Measurements from ENCODE around the gene CSTA. TPM values are rescaled to one million over a fixed set of nuclear protein-coding genes. Genes with fewer than 3 reads are reported as not detected.

The CSTA gene
- total RNA-seq, result 0.44 TPM in 1 of 2 replicates, not detected in the other

GRCh38 chr3:122324871-122325323 lies at the start of gene CSTA:
CSTA (plus strand) TSS chr3:122325248; CDS start chr3:122325293, 45 bp downstream.

GRCh38 chr3:122382888-122383666 lies 58.0 kb downstream of the CSTA start, which contains the start of gene MIX23:
MIX23 (minus strand) TSS chr3:122383231; CDS start chr3:122383224, 7 bp downstream.

GRCh38 chr3:122383771-122384697 lies 59.0 kb downstream of the CSTA start, which contains the start of gene FAM162A:
FAM162A (plus strand) TSS chr3:122384182; CDS start chr3:122384266, 84 bp downstream.

Other genes starting within 250 kb of the CSTA start
- gene CASR, start 141.6 kb upstream of the CSTA start, total RNA-seq, result not detected in 2 replicates
- 17.3 and 27.3 TPM in 2 replicates for gene MIX23, start 58.0 kb downstream of the CSTA start, total RNA-seq
- 4.3 and 5.5 TPM in 2 replicates for gene FAM162A, start 58.9 kb downstream of the CSTA start, total RNA-seq
- gene WDR5B, start 90.8 kb downstream of the CSTA start, total RNA-seq, result 4.6 and 6.6 TPM in 2 replicates
- gene KPNA1, start 189.7 kb downstream of the CSTA start, total RNA-seq, result 36.1 and 44.2 TPM in 2 replicates
- gene PARP9, start 239.1 kb downstream of the CSTA start, total RNA-seq, result 12.5 and 20.5 TPM in 2 replicates
- 21.7 and 29.2 TPM in 2 replicates for gene DTX3L, start 239.1 kb downstream of the CSTA start, total RNA-seq

All from placental pericyte (primary cell).